ENCODE measurements around the gene ATP8A2.

The ATP8A2 gene

DNA sequence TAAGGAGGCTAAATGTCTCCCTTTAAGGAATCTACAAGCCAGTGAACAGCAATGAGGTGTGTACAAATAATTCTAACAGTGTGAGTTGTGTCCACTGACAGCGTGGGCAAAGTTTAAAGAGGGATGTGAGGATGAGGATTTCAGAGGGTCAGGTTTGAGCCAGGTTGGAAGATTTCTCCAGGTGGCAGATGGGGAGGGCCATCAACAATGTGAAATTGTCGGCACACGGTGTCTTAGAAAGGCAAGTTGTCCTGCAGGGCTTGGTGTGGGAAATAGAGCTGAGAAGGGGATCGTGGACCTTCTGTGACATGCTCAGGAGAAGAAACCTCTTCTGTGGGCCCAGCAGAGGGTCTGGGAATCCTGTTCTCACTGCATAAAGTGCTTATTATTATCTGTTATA lies 52.1 kb downstream of the ATP8A2 start:
- TF ChIP-seq, protein P1, sequence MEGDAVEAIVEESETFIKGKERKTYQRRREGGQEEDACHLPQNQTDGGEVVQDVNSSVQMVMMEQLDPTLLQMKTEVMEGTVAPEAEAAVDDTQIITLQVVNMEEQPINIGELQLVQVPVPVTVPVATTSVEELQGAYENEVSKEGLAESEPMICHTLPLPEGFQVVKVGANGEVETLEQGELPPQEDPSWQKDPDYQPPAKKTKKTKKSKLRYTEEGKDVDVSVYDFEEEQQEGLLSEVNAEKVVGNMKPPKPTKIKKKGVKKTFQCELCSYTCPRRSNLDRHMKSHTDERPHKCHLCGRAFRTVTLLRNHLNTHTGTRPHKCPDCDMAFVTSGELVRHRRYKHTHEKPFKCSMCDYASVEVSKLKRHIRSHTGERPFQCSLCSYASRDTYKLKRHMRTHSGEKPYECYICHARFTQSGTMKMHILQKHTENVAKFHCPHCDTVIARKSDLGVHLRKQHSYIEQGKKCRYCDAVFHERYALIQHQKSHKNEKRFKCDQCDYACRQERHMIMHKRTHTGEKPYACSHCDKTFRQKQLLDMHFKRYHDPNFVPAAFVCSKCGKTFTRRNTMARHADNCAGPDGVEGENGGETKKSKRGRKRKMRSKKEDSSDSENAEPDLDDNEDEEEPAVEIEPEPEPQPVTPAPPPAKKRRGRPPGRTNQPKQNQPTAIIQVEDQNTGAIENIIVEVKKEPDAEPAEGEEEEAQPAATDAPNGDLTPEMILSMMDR (IDR thresholded peaks at IDR 0.05; ENCODE audit: low read depth, low read length): no peak
- DNase-seq (ENCODE audit: extremely low read depth, low read depth): no peak

DNA sequence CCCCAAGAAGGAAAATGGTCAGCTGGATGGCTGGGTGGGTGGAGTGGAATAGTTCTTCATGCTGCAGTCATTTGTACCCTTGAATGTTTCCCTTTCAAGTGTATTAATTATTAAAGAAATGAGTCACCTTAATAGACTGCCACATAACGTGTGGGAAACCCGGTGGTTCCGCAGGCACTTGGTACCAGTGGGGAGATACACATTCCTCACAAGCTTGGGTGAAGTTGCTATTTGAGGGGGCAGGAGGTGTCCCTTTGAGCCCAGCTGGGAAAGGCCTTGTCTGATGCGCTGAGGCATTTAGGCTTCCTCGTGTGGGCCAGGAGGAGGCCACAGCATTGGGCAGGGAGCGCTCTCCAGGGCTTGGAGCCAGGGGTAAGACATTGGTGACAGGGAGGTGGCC lies 57.7 kb downstream of the ATP8A2 start:
- no peak for DNase-seq (ENCODE audit: extremely low read depth, low read depth)
- TF ChIP-seq, protein P1 (IDR thresholded peaks at IDR 0.05; ENCODE audit: low read depth, low read length): no peak

DNA sequence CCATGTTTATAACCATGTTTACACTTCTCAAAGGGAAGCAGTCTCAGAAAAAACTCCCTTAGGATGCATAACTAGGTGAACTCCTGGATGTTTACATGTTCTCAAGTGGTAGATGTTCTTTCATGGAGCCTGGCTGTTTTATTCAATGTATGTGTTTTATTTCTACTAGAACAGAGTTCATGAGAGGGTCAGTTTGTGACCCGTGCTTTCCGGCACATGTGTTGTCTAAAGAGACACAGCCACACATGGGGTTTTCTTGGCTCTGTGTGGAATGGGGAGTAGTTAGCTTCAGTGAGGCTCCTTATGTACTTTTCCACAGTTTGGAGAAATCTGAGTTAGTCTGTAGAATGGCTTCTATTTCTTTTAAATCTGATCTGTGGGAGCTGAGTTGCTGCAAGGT lies 60.9 kb downstream of the ATP8A2 start:
- TF ChIP-seq, protein P1 (IDR thresholded peaks at IDR 0.05; ENCODE audit: low read depth, low read length): no peak
- no peak for DNase-seq (ENCODE audit: extremely low read depth, low read depth)

DNA sequence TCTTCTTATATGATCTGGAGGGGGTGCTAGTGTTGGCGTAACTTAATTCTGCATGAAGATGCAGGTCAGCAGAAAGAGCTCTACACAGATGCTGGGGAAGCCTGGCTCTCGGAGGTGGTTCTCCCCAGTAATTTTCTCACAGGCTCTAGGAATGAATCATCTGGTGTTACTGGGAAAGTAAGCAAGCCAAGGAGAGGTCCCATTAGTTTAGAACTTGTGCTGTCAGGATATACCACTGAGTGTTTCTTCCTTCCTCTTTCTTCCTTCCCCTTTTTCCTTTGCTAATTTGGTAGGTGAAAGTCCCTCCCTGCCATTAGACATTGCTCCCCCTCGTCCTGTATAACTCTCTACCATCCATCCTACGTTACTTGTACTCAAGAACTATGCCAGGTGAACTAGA lies 68.3 kb downstream of the ATP8A2 start:
- TF ChIP-seq, protein P1 (IDR thresholded peaks at IDR 0.05; ENCODE audit: low read depth, low read length): no peak
- DNase-seq (ENCODE audit: extremely low read depth, low read depth): no peak

DNA sequence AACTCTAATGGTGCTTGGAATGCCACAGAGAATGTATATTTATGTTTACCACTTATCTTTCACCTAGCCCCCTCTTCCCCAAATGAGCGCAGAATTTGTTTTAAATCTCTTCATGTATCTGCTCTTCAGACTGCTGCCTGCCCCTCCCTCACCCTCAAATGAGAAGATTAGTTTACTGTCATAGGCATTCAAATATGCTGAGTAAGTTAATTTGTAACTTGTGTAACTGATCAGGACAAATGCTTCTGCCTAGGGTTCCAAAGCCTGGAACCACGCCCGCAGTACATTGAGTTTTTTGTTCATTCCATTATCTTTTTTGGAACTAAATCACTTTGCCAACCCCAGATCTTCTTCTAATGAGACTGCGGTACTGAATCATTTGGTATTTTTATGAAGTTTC lies 74.5 kb downstream of the ATP8A2 start:
- DNase-seq (ENCODE audit: extremely low read depth, low read depth): no peak
- TF ChIP-seq, protein P1 (IDR thresholded peaks at IDR 0.05; ENCODE audit: low read depth, low read length): no peak

DNA sequence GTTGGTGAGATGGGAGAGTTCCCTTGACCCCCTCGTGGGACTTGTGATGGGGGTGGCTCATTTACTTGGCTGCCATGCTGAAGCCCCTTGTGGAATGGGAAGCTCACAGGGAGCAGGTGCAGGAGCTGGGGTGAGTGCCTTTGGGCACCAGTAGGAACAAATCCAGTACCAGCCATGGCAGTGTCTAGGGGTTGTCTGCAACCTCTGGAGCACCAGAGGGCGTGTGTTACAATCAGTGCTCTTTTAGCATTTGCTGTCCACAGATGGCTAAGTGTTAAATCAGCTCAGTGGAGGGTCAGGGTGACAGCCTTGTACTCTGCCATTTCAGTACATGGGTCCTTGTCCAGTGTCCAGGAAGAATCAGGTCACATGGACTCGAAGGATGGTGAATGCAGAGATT lies 75.6 kb downstream of the ATP8A2 start:
- TF ChIP-seq, protein P1 (IDR thresholded peaks at IDR 0.05; ENCODE audit: low read depth, low read length): no peak
- no peak for DNase-seq (ENCODE audit: extremely low read depth, low read depth)

DNA sequence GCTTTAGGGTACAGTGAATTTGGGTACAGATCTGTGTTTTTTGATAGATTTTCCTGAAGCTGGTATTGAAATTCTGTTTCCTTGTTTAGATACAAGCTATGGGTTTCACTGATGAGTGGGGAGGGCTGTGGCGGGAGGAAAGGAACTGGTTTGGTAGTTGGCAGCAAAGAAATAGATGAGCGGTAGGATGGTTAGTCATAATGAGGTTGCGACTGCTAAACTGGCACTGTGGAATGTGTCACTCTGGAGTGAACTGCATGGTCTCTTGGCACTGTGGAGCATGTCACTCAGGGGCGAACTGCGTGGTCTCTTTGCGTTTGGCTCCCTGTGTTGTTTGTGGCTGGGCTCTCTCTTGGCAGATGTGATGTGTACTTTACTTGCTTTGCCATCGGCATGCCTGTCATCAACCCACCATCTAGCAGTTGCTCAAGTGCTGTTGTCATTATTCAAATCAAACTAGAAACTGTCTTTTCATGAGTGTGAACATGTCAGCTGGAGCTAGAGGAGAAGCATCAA lies 82.1 kb downstream of the ATP8A2 start:
- TF ChIP-seq, protein P1 (IDR thresholded peaks at IDR 0.05; ENCODE audit: low read depth, low read length): no peak

More for the DNA sequence above, 82.1 kb downstream of the ATP8A2 start:
- DNase-seq (ENCODE audit: extremely low read depth, low read depth): no peak
